ENCODE data around the gene MAL.

MAL gene

GRCh38 chr2:95056461-95057459 lies 31.3 kb downstream of the MAL start:
- DNase-seq (ENCODE audit: low read depth): no peak
- TF ChIP-seq CTCF (conservative IDR thresholded peaks at IDR 0.05; ENCODE audit: control insufficient read depth, insufficient read depth, low read depth, low read length): no peak
- H3K4me3 ChIP-seq (ENCODE audit: control insufficient read depth, low read depth, low read length): no peak overlapping the region

GRCh38 chr2:95057535-95058370 lies 32.2 kb downstream of the MAL start:
- H3K4me3 ChIP-seq (ENCODE audit: control insufficient read depth, low read depth, low read length): no peak overlapping the region
- DNase-seq (ENCODE audit: low read depth): no peak
- no peak for TF ChIP-seq CTCF (conservative IDR thresholded peaks at IDR 0.05; ENCODE audit: control insufficient read depth, insufficient read depth, low read depth, low read length)

GRCh38 chr2:95058466-95058988 lies 33.0 kb downstream of the MAL start:
- DNase-seq (ENCODE audit: low read depth): no peak
- no peak overlapping the region for H3K4me3 ChIP-seq (ENCODE audit: control insufficient read depth, low read depth, low read length)
- TF ChIP-seq CTCF (conservative IDR thresholded peaks at IDR 0.05; ENCODE audit: control insufficient read depth, insufficient read depth, low read depth, low read length): no peak

GRCh38 chr2:95058989-95059641 lies 33.6 kb downstream of the MAL start:
- no peak for DNase-seq (ENCODE audit: low read depth)
- H3K4me3 ChIP-seq (ENCODE audit: control insufficient read depth, low read depth, low read length): no peak overlapping the region
- no peak for TF ChIP-seq CTCF (conservative IDR thresholded peaks at IDR 0.05; ENCODE audit: control insufficient read depth, insufficient read depth, low read depth, low read length)

GRCh38 chr2:95059656-95060370 lies 34.3 kb downstream of the MAL start:
- no peak overlapping the region for H3K4me3 ChIP-seq (ENCODE audit: control insufficient read depth, low read depth, low read length)
- DNase-seq (ENCODE audit: low read depth): no peak
- no peak for TF ChIP-seq CTCF (conservative IDR thresholded peaks at IDR 0.05; ENCODE audit: control insufficient read depth, insufficient read depth, low read depth, low read length)

All from fibroblast of mammary gland (primary cell).